HG03521 (cell line): ENCODE data around the gene BRAT1.
"Not testable (repeated sequence)": the region's sequence is repeated elsewhere in the genome, so short reads cannot be mapped to it uniquely, and the experiment has no call there.

ENCODE experiments used
- ATAC-seq: cut with Tn5 transposase; IDR thresholded peaks from one replicate; pipeline ENCODE4 v1.9.1; 2021; ENCODE audit warnings: mild to moderate bottlenecking, moderate library complexity; ENCODE audit not compliant: unreplicated experiment

The BRAT1 gene

DNA sequence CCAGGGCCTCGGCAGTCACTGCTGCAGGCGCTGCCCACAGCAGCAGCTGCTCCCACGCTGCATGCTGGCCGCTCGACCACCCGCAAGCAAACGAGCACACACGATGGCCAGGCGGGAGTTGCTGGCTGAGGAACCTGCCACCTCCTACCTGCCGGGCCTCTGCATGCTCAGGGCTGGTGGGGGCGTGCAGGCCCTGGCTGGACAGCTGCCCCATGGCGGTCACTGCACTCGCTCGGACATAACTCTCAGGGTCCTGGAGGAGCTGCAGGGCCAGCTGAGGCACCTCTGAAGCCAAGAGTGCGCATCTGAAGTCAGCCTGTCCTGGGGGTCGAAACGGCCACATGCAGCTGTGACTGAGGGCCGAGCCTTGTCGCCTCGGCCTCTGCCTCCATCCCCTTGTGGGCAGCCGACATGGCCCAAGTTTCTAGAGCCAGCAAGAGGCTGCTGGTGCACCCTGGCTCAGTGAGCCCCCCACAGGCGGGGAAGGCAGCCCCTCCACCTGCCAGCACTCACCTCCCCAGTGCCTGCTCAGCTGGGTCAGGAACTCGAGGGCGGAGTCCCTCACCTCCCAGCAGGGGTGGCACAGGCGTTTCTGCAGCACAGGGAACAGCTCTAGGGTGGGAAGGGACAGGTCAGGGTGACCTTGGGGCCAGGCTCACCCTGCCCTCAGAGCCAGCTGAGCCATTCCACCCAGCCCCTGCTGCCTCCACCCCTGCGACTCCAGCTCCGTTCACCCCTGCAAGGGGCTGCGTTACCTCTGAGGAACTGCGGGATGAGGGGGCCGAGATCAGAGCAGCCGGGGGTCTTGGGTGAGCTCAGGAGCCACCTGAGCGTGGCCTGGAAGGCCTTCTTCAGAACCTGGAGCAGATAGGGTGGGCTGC, 16.1 kb downstream of the BRAT1 start:
- no peak for ATAC-seq

DNA sequence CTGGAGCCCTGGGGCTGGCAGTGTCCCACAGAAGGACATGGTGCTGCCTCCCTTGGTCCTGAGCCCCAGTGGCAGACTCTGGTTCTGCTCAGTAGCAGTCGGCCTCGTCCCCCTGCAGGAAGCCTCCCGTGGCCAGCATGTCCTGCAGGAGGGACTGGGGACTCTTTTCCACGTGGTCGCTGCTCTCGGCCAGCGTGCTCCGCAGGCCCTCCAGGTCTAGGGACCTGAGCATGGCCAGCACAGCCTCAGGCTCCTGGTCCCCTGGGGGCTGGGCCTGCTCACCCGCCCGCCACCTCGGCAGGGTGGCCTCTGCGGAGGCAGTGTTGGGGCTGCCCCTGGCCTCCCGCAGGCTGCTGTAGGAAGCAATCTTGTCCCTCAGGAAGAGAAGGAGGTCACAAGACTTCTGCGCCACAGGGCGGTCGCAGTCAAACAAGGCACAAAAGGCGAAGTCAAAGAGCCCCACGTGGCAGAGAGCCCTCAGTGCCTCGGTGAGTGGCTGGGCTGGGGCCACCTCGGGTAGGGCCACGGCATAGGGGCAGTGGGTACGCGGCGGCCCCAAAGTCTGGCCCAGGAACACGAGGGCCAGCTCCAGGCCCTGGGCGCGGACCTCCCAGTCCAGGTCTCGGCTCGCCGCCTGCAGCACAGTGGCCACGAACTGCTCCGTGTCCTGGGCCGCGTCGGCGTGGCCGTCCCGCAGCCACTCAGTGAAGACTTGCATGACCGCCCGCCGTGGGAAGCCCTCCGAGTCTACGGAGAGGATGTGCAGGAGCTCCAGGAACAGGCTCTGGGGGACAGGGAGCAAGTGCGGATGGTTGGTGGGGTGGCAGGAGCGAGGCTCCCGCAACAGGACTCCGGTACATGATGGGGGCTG, 17.1 kb downstream of the BRAT1 start:
- no peak for ATAC-seq

DNA sequence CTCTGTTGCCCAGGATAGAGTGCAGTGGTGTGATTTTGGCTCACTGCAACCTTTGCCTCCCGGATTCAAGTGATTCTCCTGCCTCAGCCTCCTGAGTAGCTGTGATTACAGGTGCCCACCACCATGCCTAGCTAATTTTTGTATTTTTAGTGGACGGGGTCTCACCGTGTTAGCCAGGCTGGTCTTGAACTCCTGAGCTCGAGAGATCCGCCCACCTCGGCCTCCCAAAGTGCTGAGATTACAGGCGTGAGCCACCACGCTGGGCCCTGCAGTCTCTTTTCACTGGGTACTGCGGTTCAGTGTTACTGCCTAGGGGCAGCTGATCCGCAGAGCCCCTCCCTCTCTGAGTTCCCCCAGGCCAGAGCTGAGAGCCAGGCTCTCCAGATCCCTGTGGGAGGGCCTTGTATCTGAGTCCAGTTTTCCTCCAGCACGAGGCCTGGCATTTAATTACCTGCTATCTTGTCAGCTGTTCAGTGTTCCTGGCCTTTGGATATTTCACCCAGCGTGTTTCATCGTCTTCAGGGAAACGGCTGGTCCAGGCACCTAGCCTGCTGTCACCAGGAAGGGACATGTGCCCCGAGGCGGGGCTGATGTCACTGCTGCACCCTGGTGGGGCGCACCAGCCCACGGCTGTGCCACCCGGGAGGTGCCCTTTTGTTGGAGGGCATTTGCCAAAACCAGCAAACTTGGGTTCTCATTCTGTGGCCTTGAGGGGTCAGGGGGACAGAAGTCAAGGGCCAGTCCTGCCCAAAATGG, 19.3 kb downstream of the BRAT1 start:
- ATAC-seq: not testable (repeated sequence)

DNA sequence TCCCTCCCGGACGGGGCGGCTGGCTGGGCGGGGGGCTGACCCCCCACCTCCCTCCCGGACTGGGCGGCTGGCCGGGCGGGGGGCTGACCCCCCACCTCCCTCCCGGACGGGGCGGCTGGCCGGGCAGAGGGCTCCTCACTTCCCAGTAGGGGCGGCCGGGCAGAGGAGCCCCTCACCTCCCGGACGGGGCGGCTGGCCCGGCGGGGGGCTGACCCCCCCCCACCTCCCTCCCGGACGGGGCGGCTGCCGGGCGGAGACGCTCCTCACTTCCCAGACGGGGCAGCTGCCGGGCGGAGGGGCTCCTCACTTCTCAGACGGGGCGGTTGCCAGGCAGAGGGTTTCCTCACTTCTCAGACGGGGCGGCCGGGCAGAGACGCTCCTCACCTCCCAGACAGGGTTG, 21.1 kb downstream of the BRAT1 start:
- ATAC-seq: not testable (repeated sequence)

DNA sequence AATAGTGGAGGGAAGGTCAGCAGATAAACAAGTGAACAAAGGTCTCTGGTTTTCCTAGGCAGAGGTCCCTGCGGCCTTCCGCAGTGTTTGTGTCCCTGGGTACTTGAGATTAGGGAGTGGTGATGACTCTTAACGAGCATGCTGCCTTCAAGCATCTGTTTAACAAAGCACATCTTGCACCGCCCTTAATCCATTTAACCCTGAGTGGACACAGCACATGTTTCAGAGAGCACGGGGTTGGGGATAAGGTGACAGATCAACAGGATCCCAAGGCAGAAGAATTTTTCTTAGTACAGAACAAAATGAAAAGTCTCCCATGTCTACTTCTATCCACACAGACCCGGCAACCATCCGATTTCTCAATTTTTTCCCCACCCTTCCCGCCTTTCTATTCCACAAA, 21.8 kb downstream of the BRAT1 start:
- not testable (repeated sequence) for ATAC-seq

DNA sequence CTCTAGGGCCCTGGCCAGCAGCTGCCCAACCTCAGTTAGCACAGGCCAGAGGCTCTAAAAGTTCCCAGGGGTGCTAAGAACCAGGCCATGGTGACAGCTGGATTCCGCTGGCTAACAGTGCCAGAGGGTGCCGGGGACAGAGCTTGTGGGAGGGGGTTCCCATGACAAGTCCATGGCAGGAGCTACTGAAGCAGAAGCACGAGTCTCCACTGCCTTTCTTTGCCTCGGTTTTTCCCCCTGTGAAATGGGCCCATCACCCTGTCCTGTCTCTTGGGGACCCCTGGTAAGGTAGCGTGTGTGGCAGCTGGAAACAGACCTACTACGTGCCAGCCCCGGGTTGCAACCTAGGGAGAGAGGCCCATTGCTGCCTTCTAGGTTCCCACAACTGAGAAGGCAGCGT, 22.5 kb downstream of the BRAT1 start:
- ATAC-seq: not testable (repeated sequence)

DNA sequence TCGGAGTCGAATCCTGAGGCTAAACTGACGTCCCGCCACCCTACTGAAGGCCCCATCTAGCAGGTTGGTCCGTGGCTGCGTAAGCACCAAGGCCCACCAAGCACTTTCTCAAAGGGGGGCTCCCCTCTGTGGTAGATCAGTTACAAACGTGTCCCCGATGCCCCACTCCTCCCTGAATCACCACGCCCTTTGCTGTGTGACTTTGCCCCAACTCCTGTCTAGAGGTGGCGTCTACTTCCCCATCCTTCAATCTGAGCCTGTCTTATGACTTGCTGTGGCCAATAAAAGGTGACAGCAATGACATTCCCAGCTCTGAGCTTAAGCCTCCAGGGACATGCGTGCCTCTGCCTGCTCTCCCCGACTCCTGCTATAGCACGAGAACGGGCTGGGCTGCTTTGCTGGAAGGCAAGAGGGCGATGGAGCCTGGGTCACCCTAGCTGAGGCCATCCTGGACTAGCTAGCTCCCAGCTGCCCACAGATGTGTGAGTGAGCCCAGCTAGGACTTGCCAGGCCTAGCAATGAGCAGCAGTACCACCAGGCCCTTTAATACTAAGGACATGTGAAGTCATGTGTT, 23.0 kb downstream of the BRAT1 start:
- ATAC-seq: not testable (repeated sequence)

DNA sequence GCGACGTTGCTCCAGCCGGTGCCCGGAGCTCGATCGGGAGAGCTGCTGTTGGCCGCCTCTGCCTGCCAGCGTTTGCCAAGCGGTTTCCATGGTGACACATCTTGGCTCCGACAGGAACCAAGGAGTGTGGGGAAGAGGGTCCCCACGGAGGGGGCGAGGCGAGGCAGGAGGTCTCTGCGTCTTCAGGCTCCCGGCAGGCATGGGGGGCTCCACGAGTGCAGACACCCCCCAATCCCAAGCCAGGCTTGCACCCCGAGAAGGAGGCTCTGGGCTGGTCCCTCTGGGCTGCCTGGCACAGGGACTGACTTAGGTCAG, 23.6 kb downstream of the BRAT1 start:
- ATAC-seq: not testable (repeated sequence)

DNA sequence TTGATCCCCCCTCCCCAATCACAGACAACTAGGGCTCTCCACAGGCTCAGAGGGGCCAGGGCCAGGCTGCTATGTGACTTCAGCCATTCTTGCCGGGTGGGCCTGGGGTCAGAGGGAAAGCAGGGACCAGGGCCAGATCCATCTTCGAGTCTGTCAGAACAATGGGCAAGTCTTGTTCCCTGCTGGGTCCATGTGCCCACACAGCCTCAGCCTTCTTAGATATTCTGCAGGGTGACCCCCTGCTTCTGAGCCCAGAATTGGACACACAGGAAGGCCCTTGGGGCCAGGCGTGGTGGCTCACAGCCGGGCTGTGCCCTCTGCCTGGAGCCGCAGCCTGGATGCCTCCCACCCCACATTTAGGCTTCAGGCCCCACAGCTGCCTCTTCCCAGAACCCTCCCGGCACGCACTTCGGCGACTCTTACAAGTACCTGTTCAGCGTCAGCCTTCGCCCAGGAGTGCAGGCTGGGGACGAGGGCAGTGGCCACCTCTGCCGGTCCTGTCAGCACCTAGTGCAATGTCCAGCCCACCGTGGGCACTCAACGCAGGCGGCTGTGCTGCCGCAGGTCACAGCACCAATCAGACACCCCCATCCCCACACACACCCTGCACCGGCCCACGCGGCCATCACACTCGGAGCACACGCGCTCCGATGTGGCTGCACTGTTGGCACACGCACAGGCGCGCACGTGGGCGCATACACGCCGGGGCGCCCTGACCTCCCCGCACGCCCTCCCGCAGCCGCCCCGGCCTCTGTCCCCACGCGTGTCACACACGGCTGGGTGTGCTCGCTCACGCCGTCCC, 24.1 kb downstream of the BRAT1 start:
- ATAC-seq: not testable (repeated sequence)

DNA sequence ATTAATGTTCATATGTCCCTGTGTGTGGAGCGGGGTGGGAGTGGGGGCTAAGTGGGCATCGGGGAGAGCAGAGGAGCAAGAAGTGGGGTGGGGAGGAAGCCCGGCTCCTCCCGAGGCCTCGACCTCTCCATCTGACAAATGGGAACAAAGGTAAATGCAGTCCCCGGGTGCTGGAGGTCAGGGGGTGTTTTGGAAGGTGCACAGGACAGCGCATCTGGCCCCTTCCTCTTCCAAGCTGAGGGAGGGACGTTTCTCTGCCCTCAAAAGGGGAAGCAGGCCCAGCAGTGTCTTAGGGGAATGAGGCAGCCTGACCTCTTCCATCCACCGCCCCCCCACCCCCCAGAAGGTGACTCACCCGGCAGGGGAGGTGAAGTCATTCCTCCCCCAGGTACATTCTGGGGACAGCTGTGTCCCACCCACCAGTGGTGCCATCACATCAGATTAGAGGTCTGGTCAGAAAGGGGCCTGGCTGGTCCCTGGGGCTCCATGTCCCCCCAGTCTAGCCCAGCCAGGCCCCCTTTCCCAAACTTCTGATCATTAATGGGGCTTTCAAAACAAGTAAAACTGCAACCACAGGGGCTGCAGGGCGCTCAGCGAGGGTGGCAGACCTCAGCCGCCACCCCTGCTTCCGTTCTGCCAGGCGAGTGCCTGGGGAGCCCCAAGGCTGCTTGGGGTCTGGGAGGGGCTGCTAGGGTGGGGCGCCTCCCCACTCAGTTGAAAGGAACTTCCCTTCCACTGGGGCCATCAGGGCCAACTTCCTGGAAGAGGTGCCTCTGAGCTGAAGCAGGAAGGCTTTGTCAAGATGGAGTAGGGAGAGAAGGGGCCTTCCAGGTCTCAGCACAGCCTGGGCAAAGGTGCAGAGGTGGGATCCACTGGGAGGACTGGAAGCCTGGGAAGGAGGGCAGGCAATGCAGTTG, 25.0 kb downstream of the BRAT1 start:
- ATAC-seq: no peak

DNA sequence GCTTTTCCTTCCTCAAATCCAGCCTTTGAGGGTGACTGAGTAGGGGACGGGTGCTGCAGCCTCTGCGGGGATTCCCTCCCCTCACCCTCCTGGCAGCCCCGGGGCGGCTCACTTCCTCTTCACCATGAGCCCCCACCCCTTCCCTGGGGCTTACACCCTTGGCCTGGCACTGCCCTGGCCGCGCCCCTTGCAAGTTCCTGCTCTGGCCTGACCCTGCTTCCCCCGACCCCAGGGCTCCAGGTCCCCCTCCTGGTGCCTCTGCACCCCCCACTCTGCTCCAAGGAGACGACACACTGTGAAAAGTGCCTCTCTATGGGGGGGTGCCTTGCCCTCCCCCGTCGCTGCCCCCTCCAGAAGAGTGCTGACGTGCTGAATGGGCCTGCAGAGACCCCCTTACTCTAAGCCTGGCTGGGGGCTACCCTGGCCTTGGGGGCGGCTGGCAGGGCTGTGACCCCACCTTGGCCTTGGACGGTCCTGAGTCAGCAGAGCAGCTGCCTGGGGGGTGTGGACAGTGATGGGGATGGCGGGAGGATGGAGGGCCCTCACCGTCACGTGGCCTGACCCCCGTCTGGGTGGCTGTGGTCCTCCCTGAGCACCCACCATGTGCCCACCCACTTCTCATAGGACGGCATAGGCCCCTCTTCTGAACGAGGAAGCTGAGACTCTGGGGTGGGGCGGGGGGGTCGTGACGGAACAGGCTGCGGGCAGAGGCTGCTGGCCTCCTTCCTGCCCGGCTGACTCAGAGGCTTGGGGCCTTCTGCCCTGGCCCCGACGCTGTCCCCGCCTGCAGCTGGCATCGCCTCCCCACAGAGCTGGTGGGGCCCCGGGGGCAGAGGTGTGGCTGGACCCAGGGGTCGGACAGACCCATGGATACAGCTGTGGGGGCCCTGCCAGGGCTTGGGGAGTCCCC, 25.9 kb downstream of the BRAT1 start:
- ATAC-seq: no peak

DNA sequence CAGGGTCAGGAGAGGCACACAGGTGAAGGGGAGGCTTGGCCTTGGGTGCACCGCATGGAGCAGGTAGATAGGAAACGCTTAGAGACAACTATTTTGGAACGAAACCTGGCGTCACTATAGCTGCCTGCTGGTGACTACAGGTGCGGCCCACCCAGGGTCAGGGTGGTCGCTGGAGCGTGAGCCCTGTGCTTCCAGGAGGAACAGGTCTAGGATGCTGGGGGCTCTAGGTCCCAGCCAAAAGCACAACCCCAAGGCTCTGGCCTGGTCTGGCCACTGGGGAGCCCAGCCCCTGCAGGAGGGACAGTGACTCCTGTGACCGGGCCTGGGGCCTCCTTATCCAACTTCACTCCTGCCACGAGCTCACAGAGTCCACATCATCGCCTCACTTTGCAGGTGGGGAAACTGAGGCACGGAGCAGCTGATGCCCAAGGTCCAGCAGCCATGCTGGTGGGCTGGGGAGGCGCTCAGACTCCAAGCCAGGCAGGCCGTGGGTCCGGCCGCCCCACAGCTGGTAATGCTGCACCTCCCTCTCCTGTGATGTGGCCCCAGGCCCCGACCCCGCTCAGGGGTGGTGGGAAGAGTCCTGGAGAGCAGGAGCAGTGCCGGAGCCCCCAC, 26.7 kb downstream of the BRAT1 start:
- no peak for ATAC-seq

DNA sequence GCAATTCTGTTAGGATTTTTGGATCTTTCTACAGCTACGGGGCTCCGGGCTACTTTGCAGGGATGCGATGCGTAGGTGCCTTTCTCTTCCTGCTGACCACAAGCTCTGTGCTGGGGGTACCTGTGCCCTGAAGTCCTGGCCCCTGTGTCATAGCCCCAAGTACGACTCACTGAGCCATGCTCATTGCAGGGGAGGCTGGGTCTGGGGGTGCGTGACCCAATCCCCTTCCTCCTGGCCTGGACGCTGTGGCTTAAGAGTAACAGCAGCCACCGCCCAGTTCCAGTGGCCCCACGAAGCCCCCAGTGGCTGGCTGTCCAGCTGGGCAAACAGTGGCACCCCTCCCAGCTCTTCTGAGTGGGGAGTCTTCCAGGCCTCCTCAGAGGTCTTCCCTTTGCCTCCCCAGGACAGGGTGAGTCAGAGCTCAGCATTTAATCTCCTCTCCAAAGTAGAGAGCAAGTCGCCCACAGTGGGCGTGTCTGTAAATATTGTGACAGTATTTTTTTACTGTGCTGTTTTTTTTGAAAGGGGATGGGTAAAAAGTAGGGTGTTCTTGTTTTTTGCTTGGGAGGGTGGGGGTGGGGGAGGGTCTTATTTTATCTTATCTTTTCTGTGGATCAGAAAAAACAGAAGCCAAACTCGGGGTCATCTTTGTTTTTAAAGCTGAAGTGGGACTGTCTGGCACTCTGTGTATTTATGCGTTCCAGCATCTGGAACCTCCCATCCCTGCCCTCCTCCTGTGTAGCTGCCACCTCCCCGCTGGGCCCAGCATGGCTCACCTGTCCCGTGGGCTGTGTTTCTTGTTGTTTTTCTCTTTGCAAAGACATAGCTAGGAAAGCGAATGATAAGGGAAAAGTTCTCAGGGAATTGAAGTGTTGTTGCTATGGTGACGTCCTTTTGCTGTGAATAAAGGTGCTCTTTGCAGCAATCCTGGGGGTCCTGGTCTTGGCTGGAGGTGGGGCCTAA, 27.5 kb downstream of the BRAT1 start:
- ATAC-seq: no peak

DNA sequence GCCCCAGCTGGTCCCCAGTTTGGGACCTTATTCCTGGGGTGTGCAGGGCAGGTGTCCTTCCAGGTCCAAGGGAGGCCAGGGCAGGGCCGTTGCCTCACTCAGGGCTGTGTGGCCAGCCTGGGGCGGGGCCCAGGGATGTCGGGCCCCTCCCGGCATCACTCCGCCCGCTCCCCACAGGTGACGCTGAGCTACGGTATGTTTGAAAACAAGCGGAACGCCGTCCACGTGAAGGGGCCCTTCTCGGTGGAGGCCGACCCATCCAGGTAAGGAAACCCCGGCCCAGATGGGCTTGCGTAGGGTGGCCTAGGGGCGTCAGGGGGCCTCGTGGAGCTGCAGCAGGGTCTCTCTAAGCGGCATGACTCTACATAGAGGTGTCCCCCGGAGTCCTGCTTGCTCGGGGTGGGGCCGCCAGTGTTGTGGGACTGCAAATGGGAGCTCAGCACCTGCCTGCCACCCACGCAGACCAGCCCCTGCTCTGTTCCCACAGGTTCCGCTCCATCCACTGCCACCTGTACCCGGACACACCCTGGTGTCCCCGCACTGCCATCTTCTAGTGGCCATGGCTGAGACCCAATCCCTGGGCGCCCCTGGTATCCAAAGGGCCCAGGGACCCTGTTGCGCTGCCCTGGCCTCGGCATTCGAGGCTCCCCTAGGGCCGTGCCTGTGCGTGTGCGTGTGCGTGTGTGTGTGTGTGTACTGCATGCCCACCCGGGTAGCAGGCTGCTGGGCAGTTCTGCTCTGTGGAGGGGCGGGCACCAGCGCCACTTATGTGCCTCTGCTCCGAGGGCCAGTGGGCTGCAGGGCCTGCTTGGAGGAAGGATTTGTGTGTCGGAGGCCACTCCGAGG, 28.4 kb downstream of the BRAT1 start:
- ATAC-seq: no peak
